GM19468 (cell line): ENCODE results near the gene NCF2.

Experiments used
- ATAC-seq: cut with Tn5 transposase; IDR thresholded peaks from one replicate; pipeline ENCODE4 v1.9.1; 2021; ENCODE audit warnings: mild to moderate bottlenecking, moderate library complexity, moderate number of reproducible peaks; ENCODE audit not compliant: unreplicated experiment; ENCODE audit errors: extremely low read depth

Gene NCF2

GRCh38 chr1:183559061-183559460 is 31.2 kb downstream of the NCF2 start:
- no peak for ATAC-seq

- ATAC-seq, result no peak
Measured at GRCh38 chr1:183554577-183554976, 35.7 kb downstream of the NCF2 start.

GRCh38 chr1:183553764-183554163 is 36.5 kb downstream of the NCF2 start:
- ATAC-seq, result no peak

- no peak for ATAC-seq
Measured at GRCh38 chr1:183553331-183553730, 36.9 kb downstream of the NCF2 start.

- ATAC-seq, result no peak
Measured at GRCh38 chr1:183552891-183553290, 37.4 kb downstream of the NCF2 start.

- no peak for ATAC-seq
Measured at GRCh38 chr1:183552441-183552840, 37.8 kb downstream of the NCF2 start.

GRCh38 chr1:183551924-183552323 is 38.3 kb downstream of the NCF2 start:
- ATAC-seq, result no peak

GRCh38 chr1:183550915-183551314 is 39.3 kb downstream of the NCF2 start:
- no peak for ATAC-seq

GRCh38 chr1:183548116-183548515 is 42.1 kb downstream of the NCF2 start:
- no peak for ATAC-seq

GRCh38 chr1:183546427-183546826 is 43.8 kb downstream of the NCF2 start:
- no peak for ATAC-seq

GRCh38 chr1:183544598-183545297 is 45.5 kb downstream of the NCF2 start:
- no peak for ATAC-seq

GRCh38 chr1:183543619-183544204 is 46.5 kb downstream of the NCF2 start:
- no peak for ATAC-seq

GRCh38 chr1:183537405-183537804 is 52.9 kb downstream of the NCF2 start:
- ATAC-seq, result no peak

GRCh38 chr1:183533617-183534174 is 56.6 kb downstream of the NCF2 start:
- ATAC-seq, result no peak

- ATAC-seq, result no peak
Measured at GRCh38 chr1:183528577-183528976, 61.7 kb downstream of the NCF2 start.

- no peak for ATAC-seq
Measured at GRCh38 chr1:183522104-183522503, 68.2 kb downstream of the NCF2 start.

- ATAC-seq, result no peak
Measured at GRCh38 chr1:183520379-183520778, 69.9 kb downstream of the NCF2 start.

GRCh38 chr1:183517401-183517800 is 72.9 kb downstream of the NCF2 start:
- ATAC-seq, result no peak

- no peak for ATAC-seq
Measured at GRCh38 chr1:183516725-183517124, 73.5 kb downstream of the NCF2 start.

- no peak for ATAC-seq
Measured at GRCh38 chr1:183515002-183515689, 75.1 kb downstream of the NCF2 start.

- no peak for ATAC-seq
Measured at GRCh38 chr1:183514235-183514634, 76.0 kb downstream of the NCF2 start.
